ENCODE measurements around the gene PCBP3. TPM values are rescaled to one million over a fixed set of nuclear protein-coding genes. Genes with fewer than 3 reads are reported as not detected.
"Not testable (repeated sequence)": the region's sequence is repeated elsewhere in the genome, so short reads cannot be mapped to it uniquely, and the experiment has no call there.

Gene PCBP3
- total and polyA plus RNA-seq, 4 donors, result 14.3 to 30.0 (median 22.5) TPM

DNA sequence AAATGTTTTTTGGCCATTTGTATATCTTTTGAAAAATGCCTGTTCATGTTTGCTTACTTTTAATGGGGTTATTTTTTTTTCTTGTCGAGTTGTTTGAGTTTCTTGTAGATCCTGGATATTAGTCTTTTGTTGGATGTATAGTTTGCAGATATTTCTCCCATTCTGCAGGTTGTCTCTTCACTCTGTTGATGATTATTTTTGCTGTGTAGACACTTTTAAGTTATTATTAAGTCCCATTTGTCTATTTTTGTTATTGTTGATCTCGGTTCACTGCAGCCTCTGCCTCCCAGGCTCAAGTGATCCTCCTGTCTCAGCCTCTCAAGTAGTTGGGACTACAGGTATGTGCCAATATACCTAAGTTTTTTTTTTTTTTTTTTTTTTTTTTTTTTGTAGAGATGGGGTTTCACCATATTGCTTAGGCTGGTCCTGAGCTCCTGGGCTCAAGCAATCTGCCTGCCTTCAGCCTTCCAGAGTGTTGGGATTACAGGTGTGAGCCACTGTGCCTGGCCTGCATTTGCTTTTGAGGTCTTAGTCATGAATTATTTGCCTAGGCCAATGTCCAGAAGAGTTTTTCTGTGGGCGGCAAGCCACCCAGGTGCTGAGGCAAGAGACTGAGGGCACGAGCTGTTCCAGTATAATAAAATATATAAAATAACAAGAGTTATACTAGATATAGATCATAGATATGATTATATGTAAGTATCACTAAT, 18.5 kb downstream of the PCBP3 start:
- WGBS (ENCODE audit: insufficient coverage), result no CpG with 5 or more reads among the region's 4 CpGs
- H3K27me3 ChIP-seq (ENCODE audit: control insufficient read depth, insufficient read depth, low read length); H3K4me1 ChIP-seq (ENCODE audit: control insufficient read depth, insufficient read depth, low read length); DNase-seq (ENCODE audit: low read depth in 4 of 6, low spot score in 6 of 6); H3K9me3 ChIP-seq (ENCODE audit: control insufficient read depth, insufficient read depth, low read length); H3K4me3 ChIP-seq (ENCODE audit: low read depth, low read length); H3K27ac ChIP-seq (ENCODE audit: low read depth, low read length); H3K36me3 ChIP-seq (ENCODE audit: control insufficient read depth, insufficient read depth, low read length): not testable (repeated sequence)

DNA sequence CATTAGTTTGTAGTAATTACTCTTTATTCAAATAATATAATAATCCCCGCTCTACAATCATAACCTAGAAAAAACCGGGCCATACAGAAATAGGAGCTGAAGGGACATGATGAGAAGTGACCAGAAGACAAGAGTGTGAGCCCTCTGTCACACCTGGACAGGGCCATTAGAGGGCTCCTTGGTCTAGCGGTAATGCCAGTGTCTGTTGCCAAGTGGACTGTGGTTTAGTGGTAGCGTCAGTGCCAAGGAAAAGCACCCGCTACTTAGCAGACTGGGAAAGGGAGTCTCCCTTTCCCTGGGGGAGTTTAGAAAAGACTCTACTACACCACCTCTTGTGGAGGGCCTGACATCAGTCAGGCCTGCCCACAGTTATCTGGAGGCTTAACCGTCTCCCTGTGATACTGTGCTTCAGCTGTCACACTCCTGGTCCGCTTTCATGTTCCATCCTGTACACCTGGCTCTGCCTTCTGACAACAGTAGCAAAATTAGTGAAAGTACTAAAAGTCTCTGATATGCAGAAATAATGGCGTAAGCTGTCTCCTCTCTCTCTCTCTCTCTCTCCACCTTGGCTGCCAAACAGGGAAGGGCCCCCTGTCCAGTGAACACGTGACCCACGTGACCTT, 19.2 kb downstream of the PCBP3 start:
- H3K4me1 ChIP-seq (ENCODE audit: control insufficient read depth, insufficient read depth, low read length); H3K27ac ChIP-seq (ENCODE audit: low read depth, low read length); H3K36me3 ChIP-seq (ENCODE audit: control insufficient read depth, insufficient read depth, low read length); H3K4me3 ChIP-seq (ENCODE audit: low read depth, low read length); H3K9me3 ChIP-seq (ENCODE audit: control insufficient read depth, insufficient read depth, low read length); DNase-seq (ENCODE audit: low read depth in 4 of 6, low spot score in 6 of 6); H3K27me3 ChIP-seq (ENCODE audit: control insufficient read depth, insufficient read depth, low read length): not testable (repeated sequence)
- 99% methylated on average over 8 of the region's 10 CpGs for WGBS (ENCODE audit: insufficient coverage)

DNA sequence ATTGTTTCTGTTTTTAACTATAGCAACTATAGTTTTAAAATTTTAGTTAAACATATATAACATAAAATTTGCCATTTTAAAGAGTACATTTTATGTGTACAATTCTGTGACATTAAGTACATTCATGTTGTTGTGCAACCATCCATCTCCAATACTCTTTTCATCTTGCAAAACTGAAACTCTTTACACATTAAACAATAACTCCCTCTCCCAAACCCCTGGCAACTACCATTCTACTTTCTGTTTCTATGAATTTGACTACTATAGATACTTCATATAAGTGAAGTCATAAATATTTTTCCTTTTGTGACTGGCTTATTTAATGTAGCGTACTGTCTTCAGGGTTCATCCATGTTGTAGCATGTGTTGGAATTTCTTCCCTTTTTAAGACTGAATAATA, 25.9 kb downstream of the PCBP3 start:
- H3K9me3 ChIP-seq (ENCODE audit: control insufficient read depth, insufficient read depth, low read length), result peaks cover 5% of the 10 kb centered on the region
- no peaks in the 10 kb centered on the region for H3K27me3 ChIP-seq (ENCODE audit: control insufficient read depth, insufficient read depth, low read length)
- no peak overlapping the region for H3K4me3 ChIP-seq (ENCODE audit: low read depth, low read length)
- H3K27ac ChIP-seq (ENCODE audit: low read depth, low read length), result no peak overlapping the region
- no CpG with 5 or more reads among the region's 1 CpG for WGBS (ENCODE audit: insufficient coverage)
- H3K4me1 ChIP-seq (ENCODE audit: control insufficient read depth, insufficient read depth, low read length), result no peaks in the 10 kb centered on the region
- H3K36me3 ChIP-seq (ENCODE audit: control insufficient read depth, insufficient read depth, low read length), result no peaks in the 10 kb centered on the region
- no peak for DNase-seq (ENCODE audit: low read depth in 4 of 6, low spot score in 6 of 6)

DNA sequence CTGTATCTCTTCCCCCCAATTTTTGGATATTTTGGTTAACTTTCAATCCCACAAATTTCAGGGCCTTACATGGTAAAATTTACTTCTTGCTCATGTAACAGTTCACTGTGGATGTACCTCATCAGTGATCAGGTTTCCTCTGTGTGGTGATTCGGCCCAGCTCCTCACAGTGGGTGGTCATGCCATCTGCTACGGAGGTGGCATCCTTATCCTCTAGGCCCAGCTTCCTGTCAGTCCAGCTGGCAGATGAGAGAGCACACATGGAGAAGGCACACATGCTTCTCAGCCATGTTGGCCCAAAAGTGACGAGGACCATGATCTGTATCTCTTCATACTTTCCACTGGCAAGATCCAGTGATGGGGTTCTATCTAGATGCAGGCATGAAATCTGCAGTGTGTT, 27.2 kb downstream of the PCBP3 start:
- no peaks in the 10 kb centered on the region for H3K27me3 ChIP-seq (ENCODE audit: control insufficient read depth, insufficient read depth, low read length)
- peaks cover 5% of the 10 kb centered on the region for H3K9me3 ChIP-seq (ENCODE audit: control insufficient read depth, insufficient read depth, low read length)
- H3K4me1 ChIP-seq (ENCODE audit: control insufficient read depth, insufficient read depth, low read length), result no peaks in the 10 kb centered on the region
- H3K27ac ChIP-seq (ENCODE audit: low read depth, low read length), result no peak overlapping the region
- DNase-seq (ENCODE audit: low read depth in 4 of 6, low spot score in 6 of 6), result no peak
- H3K36me3 ChIP-seq (ENCODE audit: control insufficient read depth, insufficient read depth, low read length), result no peaks in the 10 kb centered on the region
- 63% methylated on average over 2 of the region's 3 CpGs for WGBS (ENCODE audit: insufficient coverage)
- H3K4me3 ChIP-seq (ENCODE audit: low read depth, low read length), result no peak overlapping the region

DNA sequence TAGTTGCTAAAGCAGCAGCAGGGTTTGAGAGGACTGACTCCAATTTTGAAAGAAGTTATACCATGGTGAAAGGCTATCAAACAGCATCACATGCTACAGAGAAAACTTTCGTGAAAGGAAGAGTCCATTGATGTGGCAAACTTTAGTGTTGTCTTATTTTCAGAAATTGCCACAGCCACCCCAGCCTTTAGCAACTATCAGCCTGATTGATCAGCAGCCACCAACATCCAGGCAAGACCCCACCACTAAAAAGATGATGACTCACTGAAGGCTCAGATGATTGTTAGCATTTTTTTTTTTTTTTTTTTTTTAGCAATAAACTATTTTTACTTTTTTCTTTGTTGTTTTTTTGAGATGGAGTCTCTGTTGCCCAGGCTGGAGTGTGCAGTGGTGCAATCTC, 35.3 kb downstream of the PCBP3 start:
- H3K36me3 ChIP-seq (ENCODE audit: control insufficient read depth, insufficient read depth, low read length); H3K27ac ChIP-seq (ENCODE audit: low read depth, low read length); DNase-seq (ENCODE audit: low read depth in 4 of 6, low spot score in 6 of 6); H3K9me3 ChIP-seq (ENCODE audit: control insufficient read depth, insufficient read depth, low read length); H3K4me1 ChIP-seq (ENCODE audit: control insufficient read depth, insufficient read depth, low read length); H3K27me3 ChIP-seq (ENCODE audit: control insufficient read depth, insufficient read depth, low read length); H3K4me3 ChIP-seq (ENCODE audit: low read depth, low read length): not testable (repeated sequence)
- WGBS (ENCODE audit: insufficient coverage), result no CpG with 5 or more reads among the region's 1 CpG

DNA sequence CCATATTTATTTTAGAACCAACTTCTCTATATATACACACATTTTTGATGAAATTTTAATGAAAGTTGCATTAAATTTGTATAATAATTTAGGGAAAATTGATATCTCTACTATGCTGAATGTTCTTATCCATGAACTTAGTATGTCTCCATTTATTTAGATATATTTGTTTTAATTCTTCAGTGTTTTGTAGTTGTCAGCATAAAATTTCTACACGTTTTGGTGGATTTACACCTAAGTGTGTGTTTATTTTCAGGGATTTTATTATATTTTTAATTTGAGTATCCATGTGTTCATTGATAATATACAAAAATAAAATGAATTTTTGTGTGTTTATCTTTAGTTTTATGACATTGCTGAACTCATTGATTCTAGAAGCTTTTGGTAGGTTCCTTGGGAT, 36.7 kb downstream of the PCBP3 start:
- no peaks in the 10 kb centered on the region for H3K9me3 ChIP-seq (ENCODE audit: control insufficient read depth, insufficient read depth, low read length)
- no peaks in the 10 kb centered on the region for H3K36me3 ChIP-seq (ENCODE audit: control insufficient read depth, insufficient read depth, low read length)
- H3K27ac ChIP-seq (ENCODE audit: low read depth, low read length), result no peak overlapping the region
- H3K4me1 ChIP-seq (ENCODE audit: control insufficient read depth, insufficient read depth, low read length), result no peaks in the 10 kb centered on the region
- no peak for DNase-seq (ENCODE audit: low read depth in 4 of 6, low spot score in 6 of 6)
- no peak overlapping the region for H3K4me3 ChIP-seq (ENCODE audit: low read depth, low read length)
- no peaks in the 10 kb centered on the region for H3K27me3 ChIP-seq (ENCODE audit: control insufficient read depth, insufficient read depth, low read length)
- no CpG with 5 or more reads among the region's 1 CpG for WGBS (ENCODE audit: insufficient coverage)

DNA sequence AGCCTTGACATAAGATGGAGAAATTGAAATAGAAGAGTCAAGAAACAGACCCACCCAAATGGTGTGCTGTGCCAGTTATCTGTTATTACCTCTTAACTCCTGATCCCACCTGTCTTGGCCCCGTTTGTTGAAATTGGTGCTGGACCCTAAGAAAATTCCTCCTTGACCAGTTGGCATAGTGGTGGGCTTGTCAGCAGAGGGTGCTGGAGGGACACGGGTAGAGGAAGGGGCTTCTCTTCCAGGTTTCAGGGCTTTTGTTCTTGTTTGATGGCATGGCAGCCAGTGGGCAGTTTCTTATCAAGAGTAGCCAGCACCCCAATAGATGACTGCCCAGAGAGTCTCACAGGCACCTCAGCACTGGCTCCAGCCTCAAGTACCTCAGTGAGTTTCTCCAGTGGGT, 51.6 kb downstream of the PCBP3 start:
- no peaks in the 10 kb centered on the region for H3K27me3 ChIP-seq (ENCODE audit: control insufficient read depth, insufficient read depth, low read length)
- no peaks in the 10 kb centered on the region for H3K36me3 ChIP-seq (ENCODE audit: control insufficient read depth, insufficient read depth, low read length)
- H3K4me3 ChIP-seq (ENCODE audit: low read depth, low read length), result no peak overlapping the region
- peak in 2 of 6 donors; percentile 14 to 17 for DNase-seq (ENCODE audit: low read depth in 4 of 6, low spot score in 6 of 6)
- H3K9me3 ChIP-seq (ENCODE audit: control insufficient read depth, insufficient read depth, low read length), result no peaks in the 10 kb centered on the region
- H3K4me1 ChIP-seq (ENCODE audit: control insufficient read depth, insufficient read depth, low read length), result no peaks in the 10 kb centered on the region
- no peak overlapping the region for H3K27ac ChIP-seq (ENCODE audit: low read depth, low read length)
- WGBS (ENCODE audit: insufficient coverage), result 20% methylated on average over 1 of the region's 2 CpGs

DNA sequence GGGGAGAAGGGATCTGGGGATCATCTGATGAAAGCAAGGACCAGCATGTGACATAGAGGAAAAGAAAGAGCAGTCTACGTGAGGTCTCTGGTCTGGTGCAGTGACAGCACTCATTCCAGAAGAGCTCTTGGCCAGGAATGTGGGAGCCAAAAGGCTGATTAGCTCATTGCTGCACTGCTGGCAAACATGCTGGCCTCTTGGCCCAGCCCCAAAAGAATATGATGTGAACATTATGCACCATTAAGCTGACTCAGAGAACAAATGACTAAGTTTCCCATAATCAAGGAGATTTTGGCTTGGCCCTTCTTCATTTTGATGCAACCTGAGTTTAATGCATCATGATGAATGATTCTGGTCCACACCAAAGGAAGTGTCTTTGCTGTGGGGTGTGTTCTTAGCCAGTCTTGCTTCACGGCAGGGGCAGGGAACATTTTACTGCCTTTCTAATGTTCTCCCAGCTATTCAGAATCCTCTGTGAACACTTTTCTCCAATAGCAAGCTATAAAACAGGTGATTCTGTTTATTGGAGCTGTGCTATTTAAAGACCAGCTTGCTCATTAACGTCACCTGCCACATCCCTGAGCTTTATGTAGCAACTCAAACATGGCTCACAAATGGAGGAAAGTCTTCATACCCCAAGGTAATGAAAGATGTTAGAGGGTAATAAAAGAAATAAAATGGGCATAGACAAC, 55.1 kb downstream of the PCBP3 start:
- no peak overlapping the region for H3K4me3 ChIP-seq (ENCODE audit: low read depth, low read length)
- DNase-seq (ENCODE audit: low read depth in 4 of 6, low spot score in 6 of 6), result peak in 3 of 6 donors; percentile 35 to 89 (median 41)
- no peaks in the 10 kb centered on the region for H3K9me3 ChIP-seq (ENCODE audit: control insufficient read depth, insufficient read depth, low read length)
- no peaks in the 10 kb centered on the region for H3K27me3 ChIP-seq (ENCODE audit: control insufficient read depth, insufficient read depth, low read length)
- no peaks in the 10 kb centered on the region for H3K36me3 ChIP-seq (ENCODE audit: control insufficient read depth, insufficient read depth, low read length)
- no peak overlapping the region for H3K27ac ChIP-seq (ENCODE audit: low read depth, low read length)
- 67% methylated on average over 1 of the region's 3 CpGs for WGBS (ENCODE audit: insufficient coverage)
- H3K4me1 ChIP-seq (ENCODE audit: control insufficient read depth, insufficient read depth, low read length), result no peaks in the 10 kb centered on the region

DNA sequence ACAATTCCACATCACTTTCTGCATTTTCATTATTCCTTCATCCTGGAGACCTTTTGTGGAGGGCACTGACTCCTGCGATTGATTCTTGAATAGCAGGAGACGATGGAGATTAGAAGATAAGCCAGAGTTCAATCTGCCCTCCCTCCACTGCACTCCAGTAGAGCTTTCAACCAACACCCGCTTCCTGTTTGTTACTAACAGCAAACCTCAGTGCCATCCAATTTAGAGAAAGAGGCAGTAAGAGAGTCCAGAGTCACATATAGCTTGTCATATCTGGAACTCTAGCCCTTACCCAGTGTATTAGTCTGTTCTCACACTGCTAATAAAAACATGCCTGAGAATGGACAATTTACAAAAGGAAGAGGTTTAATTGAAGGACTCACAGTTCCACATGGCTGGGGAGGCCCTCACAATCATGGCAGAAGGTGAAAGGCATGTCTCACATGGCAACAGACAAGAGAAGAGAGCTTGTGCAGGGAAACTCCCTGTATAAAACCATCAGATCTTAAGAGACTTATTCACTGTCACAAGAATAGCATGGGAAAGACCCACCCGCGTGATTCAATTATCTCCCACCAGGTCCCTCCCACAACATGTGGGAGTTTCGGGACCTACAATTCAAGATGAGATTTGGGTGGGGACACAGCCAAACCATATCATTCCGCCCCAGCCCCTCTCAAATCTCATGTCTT, 55.9 kb downstream of the PCBP3 start:
- Histone ChIP-seq H3K4me1 (ENCODE audit: control insufficient read depth, insufficient read depth, low read length) (no peaks in the 10 kb centered on the region), H3K36me3 (ENCODE audit: control insufficient read depth, insufficient read depth, low read length) (no peaks in the 10 kb centered on the region), H3K27ac (ENCODE audit: low read depth, low read length) (no peak overlapping the region), H3K9me3 (ENCODE audit: control insufficient read depth, insufficient read depth, low read length) (no peaks in the 10 kb centered on the region), H3K4me3 (ENCODE audit: low read depth, low read length) (no peak overlapping the region), H3K27me3 (ENCODE audit: control insufficient read depth, insufficient read depth, low read length) (no peaks in the 10 kb centered on the region)
- WGBS (ENCODE audit: insufficient coverage), result 90% methylated on average over 7 of the region's 7 CpGs
- DNase-seq (ENCODE audit: low read depth in 4 of 6, low spot score in 6 of 6), result no peak

Measured in spinal cord (tissue), 10 donors.